C4-2B (cell line): ENCODE measurements around the gene RASAL1.

ENCODE experiments used
- CTCF ChIP-seq: fragments of 450-650 bp; conservative IDR thresholded peaks from 2 replicates; pipeline ENCODE4 v1.5.1; 2017; ENCODE audit warnings: mild to moderate bottlenecking
- ZFX ChIP-seq: fragments of 450-650 bp; IDR thresholded peaks from 2 replicates; pipeline ENCODE4 v1.6.1; 2017

GRCh38 chr12:113154351-113154973, 18.9 kb upstream of the RASAL1 start:
- TF ChIP-seq CTCF (no peak), ZFX (no peak)
